Keratinocyte (primary cell): ENCODE data around the gene TPGS2.

Source experiments
- EZH2 ChIP-seq: IDR thresholded peaks from one replicate; pipeline ENCODE4 v1.6.1; 2012; ENCODE audit warnings: inconsistent platforms, mild to moderate bottlenecking, low read length, moderate library complexity
- TF ChIP-seq, protein P1 (sequence below), 3 experiments: IDR thresholded peaks in 1 of 3; conservative IDR thresholded peaks in 1 of 3; optimal IDR thresholded peaks in 1 of 3; 2 replicates in 2 of 3; 3 replicates in 1 of 3; pipeline versions ENCODE3 to v1.5.1; 2011; ENCODE audit warnings: low read length in 3 of 3, mild to moderate bottlenecking in 3 of 3, moderate library complexity in 2 of 3, control low read depth in 1 of 3, inconsistent platforms in 1 of 3; ENCODE audit not compliant: insufficient read depth in 2 of 3; ENCODE audit errors: extremely low read depth in 1 of 3

GRCh38 chr18:36872329-36872728 is 43.5 kb upstream of the TPGS2 start:
- TF ChIP-seq, protein P1, sequence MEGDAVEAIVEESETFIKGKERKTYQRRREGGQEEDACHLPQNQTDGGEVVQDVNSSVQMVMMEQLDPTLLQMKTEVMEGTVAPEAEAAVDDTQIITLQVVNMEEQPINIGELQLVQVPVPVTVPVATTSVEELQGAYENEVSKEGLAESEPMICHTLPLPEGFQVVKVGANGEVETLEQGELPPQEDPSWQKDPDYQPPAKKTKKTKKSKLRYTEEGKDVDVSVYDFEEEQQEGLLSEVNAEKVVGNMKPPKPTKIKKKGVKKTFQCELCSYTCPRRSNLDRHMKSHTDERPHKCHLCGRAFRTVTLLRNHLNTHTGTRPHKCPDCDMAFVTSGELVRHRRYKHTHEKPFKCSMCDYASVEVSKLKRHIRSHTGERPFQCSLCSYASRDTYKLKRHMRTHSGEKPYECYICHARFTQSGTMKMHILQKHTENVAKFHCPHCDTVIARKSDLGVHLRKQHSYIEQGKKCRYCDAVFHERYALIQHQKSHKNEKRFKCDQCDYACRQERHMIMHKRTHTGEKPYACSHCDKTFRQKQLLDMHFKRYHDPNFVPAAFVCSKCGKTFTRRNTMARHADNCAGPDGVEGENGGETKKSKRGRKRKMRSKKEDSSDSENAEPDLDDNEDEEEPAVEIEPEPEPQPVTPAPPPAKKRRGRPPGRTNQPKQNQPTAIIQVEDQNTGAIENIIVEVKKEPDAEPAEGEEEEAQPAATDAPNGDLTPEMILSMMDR (optimal IDR thresholded peaks at IDR 0.05 in 1 of 3, IDR thresholded peaks at IDR 0.05 in 1 of 3, conservative IDR thresholded peaks at IDR 0.05 in 1 of 3; ENCODE audit: extremely low read depth in 1 of 3, insufficient read depth in 2 of 3, low read length in 3 of 3): no peak
- no peak for TF ChIP-seq EZH2
